Panc1 (cell line): ENCODE data around the gene IL21R.

Source experiments
- POLR2AphosphoS5 ChIP-seq: IDR thresholded peaks from 2 replicates; pipeline ENCODE4 v1.6.1; 2012; ENCODE audit warnings: mild to moderate bottlenecking, low read depth, low read length, moderate library complexity
- TCF7L2 ChIP-seq: IDR thresholded peaks from 2 replicates; pipeline ENCODE4 v1.6.1; 2011; ENCODE audit warnings: mild to moderate bottlenecking, low read depth, low read length, inconsistent platforms
- TF ChIP-seq, protein P1 (sequence below): fragments of 450-650 bp; IDR thresholded peaks from 2 replicates; pipeline ENCODE4 v1.5.1; 2017; ENCODE audit warnings: mild to moderate bottlenecking
- TF ChIP-seq, protein P2 (sequence below), 2 experiments: IDR thresholded peaks; 2 replicates each; pipeline ENCODE4 v1.6.1; 2011 to 2012; ENCODE audit warnings: low read depth in 2 of 2, control low read depth in 1 of 2, low read length in 1 of 2, mild to moderate bottlenecking in 1 of 2, moderate library complexity in 1 of 2; ENCODE audit not compliant: insufficient read depth in 1 of 2

- TF ChIP-seq, protein P1, sequence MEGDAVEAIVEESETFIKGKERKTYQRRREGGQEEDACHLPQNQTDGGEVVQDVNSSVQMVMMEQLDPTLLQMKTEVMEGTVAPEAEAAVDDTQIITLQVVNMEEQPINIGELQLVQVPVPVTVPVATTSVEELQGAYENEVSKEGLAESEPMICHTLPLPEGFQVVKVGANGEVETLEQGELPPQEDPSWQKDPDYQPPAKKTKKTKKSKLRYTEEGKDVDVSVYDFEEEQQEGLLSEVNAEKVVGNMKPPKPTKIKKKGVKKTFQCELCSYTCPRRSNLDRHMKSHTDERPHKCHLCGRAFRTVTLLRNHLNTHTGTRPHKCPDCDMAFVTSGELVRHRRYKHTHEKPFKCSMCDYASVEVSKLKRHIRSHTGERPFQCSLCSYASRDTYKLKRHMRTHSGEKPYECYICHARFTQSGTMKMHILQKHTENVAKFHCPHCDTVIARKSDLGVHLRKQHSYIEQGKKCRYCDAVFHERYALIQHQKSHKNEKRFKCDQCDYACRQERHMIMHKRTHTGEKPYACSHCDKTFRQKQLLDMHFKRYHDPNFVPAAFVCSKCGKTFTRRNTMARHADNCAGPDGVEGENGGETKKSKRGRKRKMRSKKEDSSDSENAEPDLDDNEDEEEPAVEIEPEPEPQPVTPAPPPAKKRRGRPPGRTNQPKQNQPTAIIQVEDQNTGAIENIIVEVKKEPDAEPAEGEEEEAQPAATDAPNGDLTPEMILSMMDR = no peak
- TF ChIP-seq TCF7L2 (no peak), POLR2AphosphoS5 (no peak)
- TF ChIP-seq, protein P2, sequence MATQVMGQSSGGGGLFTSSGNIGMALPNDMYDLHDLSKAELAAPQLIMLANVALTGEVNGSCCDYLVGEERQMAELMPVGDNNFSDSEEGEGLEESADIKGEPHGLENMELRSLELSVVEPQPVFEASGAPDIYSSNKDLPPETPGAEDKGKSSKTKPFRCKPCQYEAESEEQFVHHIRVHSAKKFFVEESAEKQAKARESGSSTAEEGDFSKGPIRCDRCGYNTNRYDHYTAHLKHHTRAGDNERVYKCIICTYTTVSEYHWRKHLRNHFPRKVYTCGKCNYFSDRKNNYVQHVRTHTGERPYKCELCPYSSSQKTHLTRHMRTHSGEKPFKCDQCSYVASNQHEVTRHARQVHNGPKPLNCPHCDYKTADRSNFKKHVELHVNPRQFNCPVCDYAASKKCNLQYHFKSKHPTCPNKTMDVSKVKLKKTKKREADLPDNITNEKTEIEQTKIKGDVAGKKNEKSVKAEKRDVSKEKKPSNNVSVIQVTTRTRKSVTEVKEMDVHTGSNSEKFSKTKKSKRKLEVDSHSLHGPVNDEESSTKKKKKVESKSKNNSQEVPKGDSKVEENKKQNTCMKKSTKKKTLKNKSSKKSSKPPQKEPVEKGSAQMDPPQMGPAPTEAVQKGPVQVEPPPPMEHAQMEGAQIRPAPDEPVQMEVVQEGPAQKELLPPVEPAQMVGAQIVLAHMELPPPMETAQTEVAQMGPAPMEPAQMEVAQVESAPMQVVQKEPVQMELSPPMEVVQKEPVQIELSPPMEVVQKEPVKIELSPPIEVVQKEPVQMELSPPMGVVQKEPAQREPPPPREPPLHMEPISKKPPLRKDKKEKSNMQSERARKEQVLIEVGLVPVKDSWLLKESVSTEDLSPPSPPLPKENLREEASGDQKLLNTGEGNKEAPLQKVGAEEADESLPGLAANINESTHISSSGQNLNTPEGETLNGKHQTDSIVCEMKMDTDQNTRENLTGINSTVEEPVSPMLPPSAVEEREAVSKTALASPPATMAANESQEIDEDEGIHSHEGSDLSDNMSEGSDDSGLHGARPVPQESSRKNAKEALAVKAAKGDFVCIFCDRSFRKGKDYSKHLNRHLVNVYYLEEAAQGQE (IDR thresholded peaks at IDR 0.05; ENCODE audit: insufficient read depth in 1 of 2, low read depth in 2 of 2, low read length in 1 of 2) = no peak
Observed at GRCh38 chr16:27499659-27500055, 97.7 kb downstream of the IL21R start.
